ENCODE measurements around the gene GYS1. TPM values are rescaled to one million over a fixed set of nuclear protein-coding genes. Genes with fewer than 3 reads are reported as not detected.
"Not testable (repeated sequence)": the region's sequence is repeated elsewhere in the genome, so short reads cannot be mapped to it uniquely, and the experiment has no call there.

Gene GYS1
- total RNA-seq, 1 experiment from 2014 or later: 34.3 TPM

DNA sequence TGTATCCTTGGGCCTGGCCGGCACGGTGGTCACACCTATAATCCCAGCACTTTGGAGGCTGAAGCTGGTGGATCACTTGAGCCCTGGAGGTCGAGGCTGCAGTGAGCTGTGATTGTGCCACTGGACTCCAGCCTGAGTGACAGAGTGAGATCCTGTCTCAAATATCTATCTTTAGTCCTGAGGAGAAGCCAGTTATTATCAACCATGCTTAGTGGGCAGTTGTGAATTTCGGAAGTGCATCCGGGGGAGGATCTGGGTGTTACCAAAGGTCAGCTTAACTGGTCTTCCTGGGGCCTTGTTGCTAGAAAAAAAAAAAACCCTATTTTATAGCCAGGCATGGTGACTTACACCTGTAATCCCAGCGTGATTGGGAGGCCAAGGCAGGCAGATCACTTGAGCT lies 50.0 kb downstream of the GYS1 start:
- H3K9me3 ChIP-seq: peaks cover 8% of the 10 kb centered on the region
- no peaks in the 10 kb centered on the region for H3K27me3 ChIP-seq
- no peaks in the 10 kb centered on the region for H3K36me3 ChIP-seq
- no peak overlapping the region for H3K4me3 ChIP-seq
- DNase-seq: no peak

DNA sequence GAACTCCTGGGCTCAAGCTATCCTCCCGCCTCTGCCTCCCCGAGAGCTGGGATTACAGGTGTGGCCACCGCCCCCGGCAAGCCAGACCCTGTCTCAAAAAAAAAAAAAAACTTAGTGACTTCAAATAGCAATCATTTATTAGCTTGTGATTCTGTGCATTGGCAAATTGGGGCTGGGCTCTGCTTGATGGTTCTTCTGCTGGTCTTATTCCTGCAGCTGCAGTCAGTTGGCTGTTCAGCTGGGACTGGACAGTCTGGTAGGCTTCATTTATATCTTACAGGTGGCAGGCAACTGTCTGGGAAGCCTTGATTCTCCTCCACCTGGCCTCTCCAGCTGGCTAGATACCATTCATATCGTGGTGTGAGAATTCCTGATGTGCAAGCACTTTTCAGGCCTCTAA lies 52.2 kb downstream of the GYS1 start:
- Histone ChIP-seq H3K4me3 (no peak overlapping the region), H3K9me3 (no peaks in the 10 kb centered on the region), H3K36me3 (no peaks in the 10 kb centered on the region), H3K27me3 (no peaks in the 10 kb centered on the region)
- DNase-seq: no peak

DNA sequence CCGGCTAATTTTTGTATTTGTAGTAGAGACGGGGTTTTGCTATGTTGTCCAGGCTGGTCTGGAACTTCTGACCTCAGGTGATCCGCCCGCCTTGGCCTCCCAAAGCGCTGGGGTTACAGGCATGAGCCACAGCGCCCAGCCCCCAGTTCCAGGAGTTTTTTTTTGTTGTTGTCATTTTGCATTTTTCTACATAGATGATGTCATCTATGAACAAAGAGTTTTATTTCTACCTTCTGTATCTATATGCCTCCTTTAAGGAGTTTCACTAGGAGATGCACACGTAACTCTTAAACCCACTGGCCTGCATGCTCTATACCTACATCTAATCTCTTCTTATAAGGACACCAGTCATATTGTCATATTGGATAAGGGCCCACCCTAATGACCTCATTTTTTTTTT lies 54.9 kb downstream of the GYS1 start:
- H3K9me3 ChIP-seq: no peaks in the 10 kb centered on the region
- no peak overlapping the region for H3K4me3 ChIP-seq
- no peaks in the 10 kb centered on the region for H3K36me3 ChIP-seq
- DNase-seq: no peak
- H3K27me3 ChIP-seq: peaks cover under 1% of the 10 kb centered on the region; the same call in 1 of the 2 replicates

DNA sequence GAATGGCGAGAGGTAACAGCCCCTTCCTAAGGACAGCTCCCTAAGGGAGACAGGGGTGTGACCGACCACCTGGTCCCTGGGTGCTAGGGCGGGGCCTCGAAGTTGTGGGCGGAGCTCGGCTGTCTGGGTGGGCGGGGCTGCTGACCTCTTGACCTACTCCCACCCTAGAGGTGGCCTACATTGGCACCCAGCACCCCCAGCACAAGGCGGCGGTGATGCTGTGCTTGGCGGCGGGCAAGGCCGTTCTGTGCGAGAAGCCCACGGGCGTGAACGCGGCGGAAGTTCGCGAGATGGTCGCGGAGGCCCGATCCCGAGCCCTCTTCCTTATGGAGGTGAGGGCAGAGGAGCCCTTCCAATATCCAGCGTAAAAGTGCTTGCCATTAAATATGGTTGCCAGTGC lies 57.2 kb downstream of the GYS1 start:
- Histone ChIP-seq H3K36me3 (no peaks in the 10 kb centered on the region), H3K27me3 (peaks cover 5% of the 10 kb centered on the region; the same call in 1 of the 2 replicates), H3K4me3 (no peak overlapping the region), H3K9me3 (no peaks in the 10 kb centered on the region)
- no peak for DNase-seq

DNA sequence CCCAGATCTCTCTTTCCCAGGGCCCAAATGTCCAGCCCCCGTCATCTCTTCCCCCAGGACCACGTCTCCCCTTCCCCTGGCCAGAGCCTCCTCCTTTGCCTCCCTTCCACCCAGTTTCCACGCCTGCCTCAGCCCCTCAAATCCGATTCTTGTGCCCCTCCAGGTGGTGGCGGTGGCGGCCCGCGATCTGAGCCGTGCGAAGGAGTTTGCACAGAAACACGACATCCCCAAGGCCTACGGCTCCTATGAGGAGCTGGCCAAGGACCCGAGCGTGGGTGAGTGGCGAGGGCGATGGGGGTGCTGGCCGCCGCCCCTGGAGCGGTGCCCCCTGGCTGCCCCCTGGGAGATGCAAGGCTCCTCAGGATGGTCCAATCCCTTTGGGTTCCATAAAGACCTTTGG lies 58.3 kb downstream of the GYS1 start:
- peaks cover 5% of the 10 kb centered on the region; the same call in 1 of the 2 replicates for H3K27me3 ChIP-seq
- no peaks in the 10 kb centered on the region for H3K36me3 ChIP-seq
- no peaks in the 10 kb centered on the region for H3K9me3 ChIP-seq
- no peak for DNase-seq
- no peak overlapping the region for H3K4me3 ChIP-seq

DNA sequence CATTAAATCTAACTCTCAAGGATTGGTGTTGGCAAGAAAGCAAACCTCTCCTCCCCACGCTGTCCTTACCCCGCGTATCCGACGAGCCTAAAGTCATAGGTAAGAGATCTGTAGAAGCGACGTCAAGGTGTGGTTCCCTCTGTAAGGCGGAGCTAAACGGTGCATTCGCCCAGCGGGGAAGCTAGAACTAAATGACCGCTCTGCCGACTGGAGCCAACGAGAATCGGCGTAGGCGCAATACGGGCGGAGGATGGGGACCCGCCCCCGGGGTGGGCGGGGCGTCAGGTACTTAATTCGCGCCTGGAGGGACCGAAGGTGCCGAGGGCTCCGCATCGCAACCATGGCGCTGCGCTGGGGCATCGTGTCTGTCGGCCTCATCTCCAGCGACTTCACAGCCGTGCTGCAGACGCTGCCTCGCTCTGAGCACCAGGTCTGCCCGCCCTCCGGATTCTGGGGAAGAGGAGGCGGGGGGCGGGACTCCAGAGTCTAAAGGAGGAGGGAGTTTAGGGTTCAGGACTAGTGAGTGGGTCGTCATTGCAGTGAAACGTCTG lies 59.7 kb downstream of the GYS1 start, which contains the start of gene DHDH:
Gene DHDH (plus strand): TSS at position 318 of the 551 bp plus-strand sequence. CDS start 23 bp downstream, at position 341.
- no peaks in the 10 kb centered on the region for H3K9me3 ChIP-seq
- peak; percentile 61 for DNase-seq
- no peaks in the 10 kb centered on the region for H3K36me3 ChIP-seq
- H3K27me3 ChIP-seq: peaks cover 5% of the 10 kb centered on the region; the same call in 1 of the 2 replicates
- H3K4me3 ChIP-seq: peak within 1 kb of the TSS; percentile 31

DNA sequence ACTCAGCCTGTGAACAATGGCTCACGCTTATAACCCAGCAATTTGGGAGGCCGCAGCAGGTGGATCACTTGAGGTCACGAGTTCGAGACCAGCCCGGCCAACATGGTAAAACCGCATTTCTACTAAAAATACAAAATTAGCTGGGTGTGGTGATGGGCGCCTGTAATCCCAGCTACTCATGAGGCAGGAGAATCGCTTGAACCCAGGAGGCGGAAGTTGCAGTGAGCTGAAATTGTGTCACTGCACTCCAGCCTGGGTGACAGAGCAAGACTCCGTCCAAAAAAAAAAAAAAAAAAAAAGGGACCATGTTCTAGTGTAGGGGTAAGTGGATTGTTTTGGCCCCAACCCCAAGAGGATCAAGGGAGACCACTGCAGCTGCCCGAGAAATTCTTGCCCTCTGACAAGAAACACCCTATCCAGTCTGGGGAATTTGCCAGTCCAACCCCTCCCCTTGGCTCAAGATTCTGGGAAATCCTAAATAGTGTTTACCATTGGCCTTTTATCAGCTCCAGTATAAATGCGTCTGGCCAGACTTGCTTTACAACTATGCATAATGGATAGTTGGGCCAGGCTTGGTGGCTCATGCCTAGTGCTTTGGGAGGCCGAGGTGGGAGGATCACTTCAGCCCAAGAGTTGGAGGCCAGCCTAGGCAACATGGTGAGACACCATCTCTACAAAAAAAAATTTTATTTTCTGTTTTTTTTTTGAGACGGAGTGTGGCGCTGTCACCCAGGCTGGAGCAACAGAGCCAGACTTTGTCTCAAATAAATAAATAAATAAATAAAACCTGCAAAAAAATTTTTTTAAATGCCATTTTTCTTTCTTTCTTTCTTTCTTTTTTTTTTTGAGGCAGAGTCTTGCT lies 64.7 kb downstream of the GYS1 start:
- H3K36me3 ChIP-seq: peaks cover 3% of the 10 kb centered on the region; the same call in 1 of the 2 replicates
- peak; percentile 94 for DNase-seq
- peaks cover 5% of the 10 kb centered on the region; the same call in 1 of the 2 replicates for H3K27me3 ChIP-seq
- no peaks in the 10 kb centered on the region for H3K9me3 ChIP-seq
- H3K4me3 ChIP-seq: no peak overlapping the region

DNA sequence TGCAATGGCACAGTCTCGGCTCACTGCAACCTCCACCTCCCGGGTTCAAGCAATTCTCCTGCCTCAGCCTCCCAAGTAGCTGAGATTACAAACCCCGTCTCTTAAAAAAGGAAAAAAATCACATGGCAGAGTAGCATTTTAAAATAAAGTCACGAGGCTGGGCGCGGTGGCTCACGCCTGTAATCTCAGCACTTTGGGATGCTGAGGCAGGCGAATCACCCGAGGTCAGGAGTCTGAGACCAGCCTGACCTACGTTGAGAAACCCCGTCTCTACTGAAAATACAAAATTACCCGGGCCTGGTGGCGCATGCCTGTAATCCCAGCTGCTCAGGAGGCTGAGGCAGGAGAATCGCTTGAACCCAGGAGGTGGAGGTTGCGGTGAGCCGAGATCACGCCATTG lies 65.4 kb downstream of the GYS1 start:
- peaks cover 10% of the 10 kb centered on the region for H3K36me3 ChIP-seq
- not testable (repeated sequence) for H3K27me3 ChIP-seq, H3K9me3 ChIP-seq, H3K4me3 ChIP-seq
- DNase-seq: peak; percentile 43

DNA sequence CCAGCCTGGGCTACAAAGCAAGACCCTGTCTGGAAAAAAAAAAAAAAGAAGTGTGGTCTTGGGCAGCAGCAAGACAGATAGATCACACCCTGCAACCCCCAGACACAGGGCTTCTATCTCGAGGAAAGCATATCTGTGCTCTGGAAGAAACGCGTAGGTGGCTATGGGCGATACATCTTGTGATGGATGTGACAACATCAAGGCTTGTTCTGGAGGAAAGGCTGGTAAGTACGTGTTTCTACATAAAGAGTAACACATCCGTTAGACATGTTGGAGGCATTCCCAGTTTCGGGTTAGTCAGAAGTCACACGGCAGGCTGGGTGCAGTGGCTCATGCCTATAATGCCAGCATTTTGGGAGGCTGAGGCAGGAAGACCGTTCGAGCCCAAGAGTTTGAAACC lies 66.2 kb downstream of the GYS1 start:
- Histone ChIP-seq H3K27me3 (no peaks in the 10 kb centered on the region), H3K4me3 (no peak overlapping the region), H3K9me3 (no peaks in the 10 kb centered on the region), H3K36me3 (peaks cover 16% of the 10 kb centered on the region)
- DNase-seq: peak; percentile 96

DNA sequence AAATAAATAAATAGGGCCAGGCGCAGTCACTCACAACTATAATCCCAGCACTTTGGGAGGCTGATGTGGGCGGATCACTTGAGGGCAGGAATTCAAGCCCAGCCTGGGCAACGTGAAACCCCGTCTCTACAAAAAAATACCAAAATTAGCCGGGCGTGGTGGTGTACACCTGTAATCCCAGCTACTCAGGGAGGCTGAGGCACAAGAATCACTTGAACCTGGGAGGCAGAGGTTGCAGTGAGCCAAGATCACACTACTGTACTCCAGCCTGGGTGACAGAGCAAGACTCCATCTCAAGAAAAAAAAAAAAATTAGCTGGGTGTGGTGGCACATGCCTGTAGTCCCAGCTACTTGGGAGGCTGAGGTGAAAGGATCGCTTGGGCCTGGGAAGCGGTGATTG lies 67.2 kb downstream of the GYS1 start:
- H3K9me3 ChIP-seq, H3K27me3 ChIP-seq, H3K4me3 ChIP-seq, DNase-seq: not testable (repeated sequence)
- H3K36me3 ChIP-seq: peaks cover 22% of the 10 kb centered on the region

DNA sequence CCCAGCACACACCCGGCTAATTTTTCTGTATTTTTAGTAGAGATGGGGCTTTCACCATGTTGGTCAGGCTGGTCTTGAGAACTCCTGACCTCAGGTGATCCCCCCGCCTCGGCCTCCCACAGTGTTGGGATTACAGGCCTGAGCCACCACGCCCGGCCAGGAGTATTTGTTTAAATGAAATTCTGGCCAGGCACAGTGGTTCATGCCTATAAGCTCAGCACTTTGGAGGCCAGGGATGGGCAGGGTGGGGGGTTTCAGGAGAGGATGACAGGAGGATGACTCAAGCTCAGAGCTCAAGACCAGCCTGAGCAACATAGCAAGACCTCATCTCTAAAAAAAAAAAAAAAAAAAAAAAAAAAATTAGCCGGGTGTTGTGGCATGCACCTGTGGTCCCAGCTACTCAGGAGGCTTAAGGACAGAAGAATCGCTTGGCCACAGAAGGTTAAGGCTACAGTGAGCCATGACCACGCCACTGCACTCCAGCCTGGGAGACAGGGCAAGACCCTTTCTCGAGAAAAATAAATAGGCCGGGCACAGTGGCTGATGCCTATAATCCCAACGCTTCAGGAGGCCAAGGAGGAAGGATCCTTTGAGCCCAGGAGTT lies 67.8 kb downstream of the GYS1 start:
- H3K36me3 ChIP-seq: peaks cover 27% of the 10 kb centered on the region
- H3K4me3 ChIP-seq: no peak overlapping the region
- peak; percentile 97 for DNase-seq
- H3K9me3 ChIP-seq: no peaks in the 10 kb centered on the region
- no peaks in the 10 kb centered on the region for H3K27me3 ChIP-seq

DNA sequence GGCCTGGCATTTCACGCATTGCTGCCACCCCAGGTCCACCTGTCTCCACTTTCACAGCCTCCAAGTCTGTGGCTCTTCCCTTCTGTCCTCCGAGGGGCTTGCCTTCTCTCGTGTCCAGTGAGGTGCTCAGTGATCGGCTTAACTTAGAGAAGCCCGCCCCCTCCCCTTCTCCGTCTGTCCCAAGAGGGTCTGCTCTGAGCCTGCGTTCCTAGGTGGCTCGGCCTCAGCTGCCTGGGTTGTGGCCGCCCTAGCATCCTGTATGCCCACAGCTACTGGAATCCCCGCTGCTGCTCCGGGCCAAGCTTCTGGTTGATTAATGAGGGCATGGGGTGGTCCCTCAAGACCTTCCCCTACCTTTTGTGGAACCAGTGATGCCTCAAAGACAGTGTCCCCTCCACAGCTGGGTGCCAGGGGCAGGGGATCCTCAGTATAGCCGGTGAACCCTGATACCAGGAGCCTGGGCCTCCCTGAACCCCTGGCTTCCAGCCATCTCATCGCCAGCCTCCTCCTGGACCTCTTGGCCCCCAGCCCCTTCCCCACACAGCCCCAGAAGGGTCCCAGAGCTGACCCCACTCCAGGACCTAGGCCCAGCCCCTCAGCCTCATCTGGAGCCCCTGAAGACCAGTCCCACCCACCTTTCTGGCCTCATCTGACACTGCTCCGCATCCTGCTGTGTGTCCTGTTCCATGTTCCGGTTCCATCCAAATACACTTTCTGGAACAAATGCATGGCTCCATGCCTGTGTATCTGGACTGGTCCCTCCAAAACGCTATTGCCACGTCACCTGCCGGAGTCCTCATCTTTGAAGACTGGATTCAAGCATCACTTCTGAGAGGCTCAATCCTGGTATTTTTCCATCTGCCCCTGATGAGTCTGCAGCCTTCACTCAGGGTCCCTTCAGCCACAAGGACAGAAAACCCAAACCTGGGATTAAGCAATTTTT lies 70.3 kb downstream of the GYS1 start:
- DNase-seq: no peak
- Histone ChIP-seq H3K36me3 (peaks cover 47% of the 10 kb centered on the region), H3K27me3 (no peaks in the 10 kb centered on the region), H3K4me3 (no peak overlapping the region), H3K9me3 (no peaks in the 10 kb centered on the region)

DNA sequence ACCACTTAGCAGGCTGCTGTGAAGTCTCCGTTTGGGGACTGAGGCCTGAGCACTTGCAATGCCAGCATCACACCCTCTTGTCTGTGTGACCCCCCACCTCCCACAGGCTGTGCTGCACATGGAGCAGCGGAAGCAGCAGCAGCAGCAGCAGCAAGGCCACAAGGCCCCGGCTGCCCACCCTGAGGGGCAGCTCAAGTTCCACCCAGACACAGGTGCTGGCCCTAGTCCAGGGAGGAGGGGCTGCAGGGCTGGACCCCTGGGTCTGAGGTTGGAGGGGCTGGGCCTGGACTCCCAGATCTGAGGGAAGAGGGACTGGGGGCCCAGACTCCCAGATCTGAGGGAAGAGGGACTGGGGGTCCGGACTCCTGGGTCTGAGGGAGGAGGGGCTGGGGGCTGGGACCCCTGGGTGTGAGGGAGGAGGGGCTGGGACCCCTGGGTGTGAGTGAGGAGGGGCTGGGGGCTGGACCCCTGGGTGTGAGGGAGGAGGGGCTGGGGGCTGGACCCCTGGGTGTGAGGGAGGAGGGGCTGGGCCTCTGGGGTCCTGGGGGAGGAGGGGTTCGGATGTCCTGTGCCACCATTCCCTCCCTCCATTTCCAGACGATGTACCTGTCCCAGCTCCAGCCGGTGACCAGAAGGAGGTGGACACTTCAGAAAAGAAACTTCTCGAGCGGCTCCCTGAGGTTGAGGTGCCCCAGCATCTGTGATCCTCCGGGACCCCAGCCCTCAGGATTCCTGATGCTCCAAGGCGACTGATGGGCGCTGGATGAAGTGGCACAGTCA lies 71.2 kb downstream of the GYS1 start:
- Histone ChIP-seq H3K36me3 (peaks cover 50% of the 10 kb centered on the region), H3K9me3 (no peaks in the 10 kb centered on the region), H3K4me3 (no peak overlapping the region), H3K27me3 (no peaks in the 10 kb centered on the region)
- DNase-seq: no peak

DNA sequence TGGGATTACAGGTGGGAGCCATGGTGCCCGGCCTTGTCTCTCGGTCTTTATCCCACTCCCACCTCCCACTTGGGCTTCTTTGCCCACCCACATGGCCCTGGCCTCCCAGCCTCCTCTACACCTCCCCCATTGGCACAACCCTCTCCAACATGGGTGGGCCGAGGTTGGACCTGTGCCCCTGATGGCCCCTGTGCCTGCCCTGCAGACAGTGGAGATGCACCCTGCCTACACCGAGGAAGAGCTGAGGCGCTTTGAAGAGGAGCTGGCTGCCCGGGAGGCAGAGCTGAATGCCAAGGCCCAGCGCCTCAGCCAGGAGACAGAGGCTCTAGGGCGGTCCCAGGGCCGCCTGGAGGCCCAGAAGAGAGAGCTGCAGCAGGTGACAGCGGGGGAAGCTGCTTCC lies 72.2 kb downstream of the GYS1 start:
- no peak overlapping the region for H3K4me3 ChIP-seq
- DNase-seq: no peak
- H3K9me3 ChIP-seq: no peaks in the 10 kb centered on the region
- no peaks in the 10 kb centered on the region for H3K27me3 ChIP-seq
- H3K36me3 ChIP-seq: peaks cover 59% of the 10 kb centered on the region

DNA sequence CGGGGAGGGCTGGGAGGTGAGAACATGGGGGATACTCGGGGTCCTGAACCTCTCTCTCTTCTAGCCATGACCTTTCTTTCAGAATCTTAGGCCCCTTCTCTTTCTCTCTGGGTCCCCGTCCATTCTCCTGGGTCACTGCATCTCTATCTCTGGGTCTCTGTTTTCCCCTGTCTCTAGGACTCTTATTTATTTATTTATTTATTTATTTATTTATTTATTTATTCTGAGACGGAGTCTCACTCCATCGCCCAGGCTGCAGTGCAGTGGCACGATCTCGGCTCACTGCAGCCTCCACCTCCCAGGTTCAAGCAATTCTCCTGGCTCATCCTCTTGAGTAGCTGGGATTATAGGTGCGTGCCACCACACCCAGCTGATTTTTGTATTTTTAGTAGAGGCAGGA lies 73.8 kb downstream of the GYS1 start:
- DNase-seq, H3K9me3 ChIP-seq, H3K4me3 ChIP-seq, H3K27me3 ChIP-seq: not testable (repeated sequence)
- peaks cover 64% of the 10 kb centered on the region for H3K36me3 ChIP-seq

DNA sequence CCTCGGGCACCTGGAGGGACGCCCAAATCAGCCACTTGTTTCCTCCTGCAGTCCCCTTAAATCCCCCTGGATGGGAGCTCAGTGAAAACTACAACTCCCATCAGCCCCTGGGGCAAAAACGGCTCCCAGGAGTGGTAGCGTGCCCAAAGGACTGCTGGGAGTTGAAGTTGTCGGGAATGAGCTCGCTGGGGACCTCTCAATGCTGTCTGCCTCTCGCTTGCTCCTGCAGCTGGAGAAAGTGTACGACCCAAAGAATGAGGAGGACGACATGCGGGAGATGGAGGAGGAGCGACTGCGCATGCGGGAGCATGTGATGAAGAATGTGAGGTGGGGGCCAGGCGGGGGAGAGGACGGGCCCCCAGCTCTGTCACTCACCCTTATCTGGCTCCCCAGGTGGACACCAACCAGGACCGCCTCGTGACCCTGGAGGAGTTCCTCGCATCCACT lies 74.3 kb downstream of the GYS1 start:
- Histone ChIP-seq H3K9me3 (no peaks in the 10 kb centered on the region), H3K36me3 (peaks cover 68% of the 10 kb centered on the region), H3K4me3 (no peak overlapping the region), H3K27me3 (no peaks in the 10 kb centered on the region)
- peak; percentile 21 for DNase-seq

Data from MG63 (cell line).